GM18873 (cell line): ENCODE data around the gene CAT.

Experiments
- ATAC-seq: cut with Tn5 transposase; IDR thresholded peaks from one replicate; pipeline ENCODE4 v1.9.1; 2021; ENCODE audit warnings: mild to moderate bottlenecking, moderate library complexity, moderate number of reproducible peaks; ENCODE audit not compliant: unreplicated experiment, low FRiP score

Gene CAT

GRCh38 chr11:34519595-34520235, 81.0 kb downstream of the CAT start:
- no peak for ATAC-seq

DNA sequence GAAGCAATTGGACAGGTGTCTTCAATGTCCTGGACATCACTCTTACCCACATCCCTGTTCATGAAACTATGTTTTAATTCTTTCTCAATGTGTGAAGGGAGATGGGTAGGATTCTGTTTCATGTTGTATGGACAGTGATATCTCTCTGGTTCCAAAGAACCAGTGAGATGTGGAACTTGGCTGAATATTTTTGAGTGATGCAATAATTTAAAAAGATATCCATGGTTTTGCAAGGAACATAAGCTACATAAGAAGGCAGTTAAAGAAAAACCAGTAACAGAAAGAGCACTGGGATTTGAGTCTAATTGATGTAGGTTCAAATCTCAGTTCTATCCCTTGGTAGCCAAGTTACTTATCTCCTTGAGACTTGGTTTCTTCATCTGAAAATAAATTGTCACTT, 82.5 kb downstream of the CAT start:
- no peak for ATAC-seq
